Neural progenitor cell (in vitro differentiated cells): Measurements from ENCODE around the gene SUPT20HL2. TPM values are rescaled to one million over a fixed set of nuclear protein-coding genes. Genes with fewer than 3 reads are reported as not detected.

ENCODE experiments used
- DNase-seq: peaks from one replicate; pipeline ENCODE4 v3.0.0-alpha.2; 2016; ENCODE audit warnings: low spot score
- H2AFZ ChIP-seq: fragments of 200-600 bp; sonication (generic); replicated peaks from 2 replicates; pipeline ENCODE4 v1.6.1; 2016; ENCODE audit warnings: antibody characterized with exemption
- H3F3A ChIP-seq: fragments of 200-600 bp; sonication (generic); 2 replicates; pipeline ENCODE4 v1.6.1; 2016; ENCODE audit warnings: antibody characterized with exemption, low read depth
- H3K27ac ChIP-seq: fragments of 200-600 bp; sonication (generic); 2 replicates; pipeline ENCODE4 v1.5.1; 2016; ENCODE audit warnings: mild to moderate bottlenecking
- H3K27me3 ChIP-seq: fragments of 200-600 bp; sonication (generic); 2 replicates; pipeline ENCODE4 v1.6.1; 2016; ENCODE audit warnings: mild to moderate bottlenecking, moderate library complexity
- H3K36me3 ChIP-seq: fragments of 200-600 bp; sonication (generic); 2 replicates; pipeline ENCODE4 v1.5.1; 2016
- H3K4me1 ChIP-seq: fragments of 200-600 bp; sonication (generic); 2 replicates; pipeline ENCODE4 v1.6.1; 2016; ENCODE audit warnings: mixed run types
- H3K4me2 ChIP-seq: fragments of 200-600 bp; sonication (generic); 2 replicates; pipeline ENCODE4 v1.6.1; 2016
- H3K4me3 ChIP-seq: fragments of 200-600 bp; sonication (generic); 2 replicates; pipeline ENCODE4 v1.5.1; 2016
- H3K79me2 ChIP-seq: fragments of 200-600 bp; sonication (generic); 2 replicates; pipeline ENCODE4 v1.6.1; 2016; ENCODE audit warnings: low read depth
- H3K9ac ChIP-seq: fragments of 200-600 bp; sonication (generic); 2 replicates; pipeline ENCODE4 v1.6.1; 2016
- H3K9me3 ChIP-seq: fragments of 200-600 bp; sonication (generic); 2 replicates; pipeline ENCODE4 v1.5.1; 2016; ENCODE audit warnings: low read depth
- H4K20me1 ChIP-seq: fragments of 200-600 bp; sonication (generic); 2 replicates; pipeline ENCODE4 v1.6.1; 2016; ENCODE audit warnings: low read depth
- H3K27ac Mint-ChIP-seq: 3 replicates; pipeline ENCODE4 v1.8.0; 2021; ENCODE audit warnings: mixed read lengths
- H3K27me3 Mint-ChIP-seq: 2 replicates; pipeline ENCODE4 v1.8.0; 2022; ENCODE audit warnings: low read depth, mild to moderate bottlenecking, inconsistent platforms, moderate library complexity, mixed read lengths; ENCODE audit not compliant: insufficient read depth
- H3K36me3 Mint-ChIP-seq: 3 replicates; pipeline ENCODE4 v1.8.0; 2021; ENCODE audit warnings: mixed read lengths
- H3K4me1 Mint-ChIP-seq: 3 replicates; pipeline ENCODE4 v1.8.0; 2021; ENCODE audit warnings: mixed read lengths
- H3K4me3 Mint-ChIP-seq: 3 replicates; pipeline ENCODE4 v1.8.0; 2021; ENCODE audit warnings: mild to moderate bottlenecking, moderate library complexity, mixed read lengths
- H3K9me3 Mint-ChIP-seq: 3 replicates; pipeline ENCODE4 v1.8.0; 2020; ENCODE audit warnings: mixed read lengths
- EZH2 ChIP-seq: fragments of 200-600 bp; sonication (generic); IDR thresholded peaks from 2 replicates; pipeline ENCODE4 v1.6.1; 2017; ENCODE audit warnings: antibody characterized with exemption, mild to moderate bottlenecking, moderate library complexity
- EZH2phosphoT487 ChIP-seq: fragments of 200-600 bp; sonication (generic); IDR thresholded peaks from 2 replicates; pipeline ENCODE4 v1.6.1; 2017; ENCODE audit warnings: antibody characterized with exemption
- total RNA-seq: library from RNA; depleted of rRNA; stranded (reverse); fragments of >200 nt; gene quantifications from 2 replicates; pipeline ENCODE4 v1.2.3, GENCODE V29; 2015; ENCODE audit warnings: low replicate concordance
- TF ChIP-seq, protein P1 (sequence below): fragments of 200-600 bp; sonication (generic); IDR thresholded peaks from 2 replicates; pipeline ENCODE4 v1.5.1; 2017; ENCODE audit warnings: antibody characterized with exemption, mild to moderate bottlenecking

The SUPT20HL2 gene
- total RNA-seq, 1 donor from 2014 or later = not detected

DNA sequence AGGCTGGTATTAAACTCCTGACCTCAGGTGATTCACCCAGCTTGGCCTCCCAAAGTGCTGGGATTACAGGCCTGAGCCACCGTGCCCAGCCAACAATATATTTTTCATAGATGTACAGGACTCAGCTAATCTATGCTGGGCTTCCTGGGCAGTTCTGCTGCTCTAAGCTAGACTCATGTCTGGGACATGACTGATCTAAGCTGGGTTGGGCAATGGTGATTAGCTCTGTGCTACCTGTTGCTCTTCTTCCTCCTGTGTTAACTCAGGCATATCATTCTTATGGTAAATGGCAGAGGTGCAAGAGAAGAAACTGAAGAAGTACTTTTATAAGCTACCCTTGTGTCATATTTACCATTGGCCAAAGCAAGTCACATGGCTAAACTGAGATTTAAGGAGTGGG lies 11.4 kb upstream of the SUPT20HL2 start:
- Histone ChIP-seq H2AFZ (no peak overlapping the region), H3K9ac (no peak overlapping the region), H3K27me3 (no peaks in the 10 kb centered on the region), H4K20me1 (no peaks in the 10 kb centered on the region), H3K4me1 (no peaks in the 10 kb centered on the region), H3K4me2 (no peak overlapping the region), H3K79me2 (no peaks in the 10 kb centered on the region), H3K4me3 (no peak overlapping the region), H3F3A (no peaks in the 10 kb centered on the region), H3K36me3 (no peaks in the 10 kb centered on the region), H3K9me3 (no peaks in the 10 kb centered on the region), H3K27ac (no peak overlapping the region)
- Mint-ChIP-seq H3K4me3 (no peak overlapping the region), H3K9me3 (no peaks in the 10 kb centered on the region), H3K36me3 (no peaks in the 10 kb centered on the region), H3K27me3 (no peaks in the 10 kb centered on the region), H3K4me1 (no peaks in the 10 kb centered on the region), H3K27ac (no peak overlapping the region)
- no peak for TF ChIP-seq EZH2
- no peak for TF ChIP-seq EZH2phosphoT487
- TF ChIP-seq, protein P1, sequence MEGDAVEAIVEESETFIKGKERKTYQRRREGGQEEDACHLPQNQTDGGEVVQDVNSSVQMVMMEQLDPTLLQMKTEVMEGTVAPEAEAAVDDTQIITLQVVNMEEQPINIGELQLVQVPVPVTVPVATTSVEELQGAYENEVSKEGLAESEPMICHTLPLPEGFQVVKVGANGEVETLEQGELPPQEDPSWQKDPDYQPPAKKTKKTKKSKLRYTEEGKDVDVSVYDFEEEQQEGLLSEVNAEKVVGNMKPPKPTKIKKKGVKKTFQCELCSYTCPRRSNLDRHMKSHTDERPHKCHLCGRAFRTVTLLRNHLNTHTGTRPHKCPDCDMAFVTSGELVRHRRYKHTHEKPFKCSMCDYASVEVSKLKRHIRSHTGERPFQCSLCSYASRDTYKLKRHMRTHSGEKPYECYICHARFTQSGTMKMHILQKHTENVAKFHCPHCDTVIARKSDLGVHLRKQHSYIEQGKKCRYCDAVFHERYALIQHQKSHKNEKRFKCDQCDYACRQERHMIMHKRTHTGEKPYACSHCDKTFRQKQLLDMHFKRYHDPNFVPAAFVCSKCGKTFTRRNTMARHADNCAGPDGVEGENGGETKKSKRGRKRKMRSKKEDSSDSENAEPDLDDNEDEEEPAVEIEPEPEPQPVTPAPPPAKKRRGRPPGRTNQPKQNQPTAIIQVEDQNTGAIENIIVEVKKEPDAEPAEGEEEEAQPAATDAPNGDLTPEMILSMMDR = no peak
- no peak for DNase-seq

GRCh38 chrX:24321741-24322395 lies 8.0 kb upstream of the SUPT20HL2 start:
- H3K4me3 ChIP-seq = no peak overlapping the region
- H3K27ac ChIP-seq = no peak overlapping the region
- no peaks in the 10 kb centered on the region for H3K4me1 Mint-ChIP-seq
- no peak overlapping the region for H3K9ac ChIP-seq
- H4K20me1 ChIP-seq = no peaks in the 10 kb centered on the region
- no peak overlapping the region for H3K4me2 ChIP-seq
- H2AFZ ChIP-seq = peak overlapping the region; percentile 34
- TF ChIP-seq, protein P1 = no peak
- TF ChIP-seq EZH2 (no peak), EZH2phosphoT487 (no peak)
- H3K79me2 ChIP-seq = no peaks in the 10 kb centered on the region
- H3K4me1 ChIP-seq = no peaks in the 10 kb centered on the region
- no peaks in the 10 kb centered on the region for H3K27me3 ChIP-seq
- no peaks in the 10 kb centered on the region for H3K36me3 Mint-ChIP-seq
- H3K4me3 Mint-ChIP-seq = no peak overlapping the region
- H3K27me3 Mint-ChIP-seq = no peaks in the 10 kb centered on the region
- H3K36me3 ChIP-seq = no peaks in the 10 kb centered on the region
- no peaks in the 10 kb centered on the region for H3K9me3 ChIP-seq
- no peaks in the 10 kb centered on the region for H3K9me3 Mint-ChIP-seq
- DNase-seq = no peak
- H3K27ac Mint-ChIP-seq = no peak overlapping the region
- H3F3A ChIP-seq = no peaks in the 10 kb centered on the region

DNA sequence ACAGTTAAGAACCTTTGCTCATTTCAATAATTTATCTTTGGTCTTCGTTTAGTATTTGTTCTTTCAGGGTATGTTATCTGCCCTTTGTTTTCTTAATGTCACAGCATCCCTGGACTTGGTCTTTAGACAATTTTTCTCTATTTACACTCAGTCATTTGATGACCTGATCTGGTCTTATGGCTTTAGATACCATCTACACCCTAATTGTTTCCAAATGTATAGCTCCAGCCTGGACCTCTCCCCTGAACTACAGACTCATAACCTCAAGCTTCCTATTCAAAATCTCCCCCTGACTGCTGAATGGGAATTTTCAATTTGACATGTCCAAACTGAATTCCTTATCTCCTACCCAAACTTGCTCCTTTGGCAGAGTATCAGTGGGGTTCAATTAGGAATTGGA lies 3.7 kb upstream of the SUPT20HL2 start:
- Histone ChIP-seq H3K4me1 (no peaks in the 10 kb centered on the region), H3K4me2 (no peak overlapping the region), H3K9me3 (no peaks in the 10 kb centered on the region), H2AFZ (no peak overlapping the region), H3K36me3 (no peaks in the 10 kb centered on the region), H3K27me3 (no peaks in the 10 kb centered on the region), H3K79me2 (no peaks in the 10 kb centered on the region), H3F3A (no peaks in the 10 kb centered on the region), H3K4me3 (no peak overlapping the region), H3K9ac (no peak overlapping the region), H3K27ac (no peak overlapping the region), H4K20me1 (no peaks in the 10 kb centered on the region)
- Mint-ChIP-seq H3K36me3 (no peaks in the 10 kb centered on the region), H3K4me3 (no peak overlapping the region), H3K27ac (no peak overlapping the region), H3K9me3 (no peaks in the 10 kb centered on the region), H3K27me3 (peaks cover 4% of the 10 kb centered on the region), H3K4me1 (peaks cover under 1% of the 10 kb centered on the region)
- TF ChIP-seq, protein P1 = no peak
- TF ChIP-seq EZH2 = no peak
- no peak for TF ChIP-seq EZH2phosphoT487
- no peak for DNase-seq
